ENCODE data around the gene UNC13D.

- TF ChIP-seq EZH2phosphoT487 (IDR thresholded peaks at IDR 0.05; ENCODE audit: insufficient read depth, low read depth) (no peak), EZH2 (IDR thresholded peaks at IDR 0.05; ENCODE audit: insufficient read depth, poor library complexity, severe bottlenecking) (no peak)
These were observed 26.6 kb downstream of the UNC13D start for GRCh38 chr17:75817571-75817970.

Data from GM23248 (cell line).